ENCODE results near the gene ZEB2.

ZEB2 gene

GRCh38 chr2:144472046-144472412 is 47.9 kb downstream of the ZEB2 start:
- H3K4me3 ChIP-seq (ENCODE audit: low read length): no peak overlapping the region
- DNase-seq (ENCODE audit: low read depth): no peak
- no peak for TF ChIP-seq CTCF (conservative IDR thresholded peaks at IDR 0.05; ENCODE audit: low read length)

DNA sequence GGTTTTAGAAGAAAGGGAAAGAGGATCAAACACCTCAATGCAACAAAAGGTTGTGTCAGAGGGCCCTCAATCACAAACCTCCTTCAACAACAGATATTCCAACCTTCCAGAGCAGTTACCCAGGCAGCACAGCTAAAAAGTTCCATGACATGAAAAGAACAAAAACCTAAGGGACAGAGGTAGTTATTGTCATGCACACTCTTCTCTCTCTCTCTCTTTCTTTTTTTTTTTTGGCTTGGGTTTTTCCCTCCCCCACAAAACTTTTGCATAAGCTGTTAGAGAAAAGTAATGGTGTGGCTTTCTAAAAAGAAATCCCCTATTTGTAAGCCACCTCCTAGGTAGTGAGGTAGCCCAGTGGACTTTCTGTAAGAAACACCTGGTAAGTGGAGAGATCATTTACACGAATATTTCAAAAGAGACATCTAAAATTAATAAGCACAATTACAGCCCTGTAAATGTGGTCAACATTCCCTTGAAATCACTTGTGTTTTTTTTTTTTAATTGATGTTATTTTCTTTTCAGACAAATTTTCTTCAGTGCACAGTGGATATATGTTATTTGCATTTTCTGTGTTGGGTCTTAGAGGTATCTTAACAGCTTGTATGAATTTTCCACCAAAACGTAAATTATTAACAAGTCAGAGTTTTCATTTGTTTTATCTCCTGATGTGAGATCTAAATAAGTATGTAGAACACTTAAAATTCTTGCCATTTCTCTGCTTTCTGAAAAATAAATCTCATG is 48.4 kb downstream of the ZEB2 start:
- no peak overlapping the region for H3K4me3 ChIP-seq (ENCODE audit: low read length)
- no peak for DNase-seq (ENCODE audit: low read depth)
- TF ChIP-seq CTCF (conservative IDR thresholded peaks at IDR 0.05; ENCODE audit: low read length): no peak

GRCh38 chr2:144470816-144471215 is 49.1 kb downstream of the ZEB2 start:
- DNase-seq (ENCODE audit: low read depth): no peak
- no peak overlapping the region for H3K4me3 ChIP-seq (ENCODE audit: low read length)
- TF ChIP-seq CTCF (conservative IDR thresholded peaks at IDR 0.05; ENCODE audit: low read length): no peak

- TF ChIP-seq CTCF (conservative IDR thresholded peaks at IDR 0.05; ENCODE audit: low read length): no peak
- no peak for DNase-seq (ENCODE audit: low read depth)
- no peak overlapping the region for H3K4me3 ChIP-seq (ENCODE audit: low read length)
These were observed 49.6 kb downstream of the ZEB2 start for GRCh38 chr2:144470334-144470733.

DNA sequence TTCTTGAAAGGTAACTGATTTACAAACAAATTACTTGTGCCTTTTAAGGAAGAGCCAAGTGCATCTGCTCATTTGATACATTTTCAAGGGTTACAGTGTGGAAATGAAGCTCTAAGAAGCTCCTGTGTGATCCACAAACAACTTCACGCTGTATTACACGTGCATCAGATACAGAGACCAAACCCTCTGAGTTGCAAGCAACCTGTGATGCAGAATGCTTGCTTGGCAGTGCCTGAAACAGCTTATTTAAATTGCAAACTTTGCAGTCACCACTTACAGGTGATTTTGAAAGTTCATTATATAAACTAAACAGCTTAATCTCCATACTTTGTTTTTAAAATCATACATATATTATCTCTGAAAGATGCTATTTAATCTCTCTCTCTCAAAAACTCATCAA is 50.1 kb downstream of the ZEB2 start:
- no peak for DNase-seq (ENCODE audit: low read depth)
- no peak overlapping the region for H3K4me3 ChIP-seq (ENCODE audit: low read length)
- TF ChIP-seq CTCF (conservative IDR thresholded peaks at IDR 0.05; ENCODE audit: low read length): no peak

DNA sequence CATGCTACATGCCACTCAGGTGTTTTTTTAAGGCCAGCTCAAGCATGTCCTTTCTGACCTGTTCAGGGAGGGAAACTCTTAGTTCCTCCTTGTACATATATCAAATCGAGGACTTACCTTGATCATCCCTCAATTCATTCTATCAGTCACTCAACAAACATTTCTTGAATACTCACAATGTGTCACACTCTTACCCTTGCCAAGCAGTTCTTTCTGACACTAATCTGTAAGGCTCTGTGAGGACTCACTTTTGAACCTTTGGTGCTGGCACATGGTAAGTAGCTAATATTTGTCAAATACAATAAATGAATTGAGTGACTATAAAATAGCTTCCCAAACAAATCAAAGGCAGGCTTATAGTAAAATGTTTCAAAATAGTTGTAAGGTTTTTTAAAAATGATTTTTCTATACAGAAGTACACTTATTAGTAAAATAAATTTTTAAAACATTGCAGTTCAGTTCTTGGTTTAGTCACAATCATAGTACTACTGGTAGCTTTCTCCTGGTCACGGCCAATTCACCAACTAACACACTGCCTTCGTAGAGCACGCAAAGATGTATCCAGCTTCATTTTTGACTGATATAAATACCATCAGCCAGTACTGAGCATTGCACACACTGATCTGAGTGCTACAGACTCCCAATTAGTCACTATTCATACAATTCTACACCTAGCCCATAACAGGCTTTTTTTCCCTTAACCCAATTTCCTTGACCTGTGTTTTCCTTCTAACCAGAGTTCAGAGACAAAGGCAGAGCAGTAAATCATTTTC is 50.9 kb downstream of the ZEB2 start:
- no peak overlapping the region for H3K4me3 ChIP-seq (ENCODE audit: low read length)
- no peak for TF ChIP-seq CTCF (conservative IDR thresholded peaks at IDR 0.05; ENCODE audit: low read length)
- DNase-seq (ENCODE audit: low read depth): no peak

Measured in AG10803 (cell line).